ENCODE results near the gene SLC26A4.

DNA sequence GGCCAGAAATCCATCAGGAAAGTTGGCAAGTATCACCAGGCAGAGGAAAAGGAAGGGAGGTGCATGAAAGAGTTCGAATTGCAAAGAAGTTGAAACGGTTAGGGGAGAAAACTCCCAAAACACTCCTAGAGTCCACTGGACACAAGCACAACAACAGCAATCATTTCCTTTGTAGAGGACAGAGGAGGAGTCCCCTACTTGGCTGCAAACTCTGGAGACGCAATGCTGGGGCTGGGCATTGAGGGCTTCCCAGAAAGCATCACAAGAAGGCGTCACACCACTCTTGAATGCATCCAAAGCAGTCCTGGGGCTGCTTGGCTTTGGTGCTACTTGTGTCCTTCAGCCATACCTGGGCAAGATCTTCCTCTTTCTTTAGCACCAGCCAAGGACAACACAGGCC is 18.1 kb upstream of the SLC26A4 start:
- TF ChIP-seq, protein P1, sequence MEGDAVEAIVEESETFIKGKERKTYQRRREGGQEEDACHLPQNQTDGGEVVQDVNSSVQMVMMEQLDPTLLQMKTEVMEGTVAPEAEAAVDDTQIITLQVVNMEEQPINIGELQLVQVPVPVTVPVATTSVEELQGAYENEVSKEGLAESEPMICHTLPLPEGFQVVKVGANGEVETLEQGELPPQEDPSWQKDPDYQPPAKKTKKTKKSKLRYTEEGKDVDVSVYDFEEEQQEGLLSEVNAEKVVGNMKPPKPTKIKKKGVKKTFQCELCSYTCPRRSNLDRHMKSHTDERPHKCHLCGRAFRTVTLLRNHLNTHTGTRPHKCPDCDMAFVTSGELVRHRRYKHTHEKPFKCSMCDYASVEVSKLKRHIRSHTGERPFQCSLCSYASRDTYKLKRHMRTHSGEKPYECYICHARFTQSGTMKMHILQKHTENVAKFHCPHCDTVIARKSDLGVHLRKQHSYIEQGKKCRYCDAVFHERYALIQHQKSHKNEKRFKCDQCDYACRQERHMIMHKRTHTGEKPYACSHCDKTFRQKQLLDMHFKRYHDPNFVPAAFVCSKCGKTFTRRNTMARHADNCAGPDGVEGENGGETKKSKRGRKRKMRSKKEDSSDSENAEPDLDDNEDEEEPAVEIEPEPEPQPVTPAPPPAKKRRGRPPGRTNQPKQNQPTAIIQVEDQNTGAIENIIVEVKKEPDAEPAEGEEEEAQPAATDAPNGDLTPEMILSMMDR (IDR thresholded peaks at IDR 0.05) = no peak
- TF ChIP-seq POLR2A (IDR thresholded peaks at IDR 0.05) = no peak
